Measurements from ENCODE around the gene MBTPS1.

Gene MBTPS1

DNA sequence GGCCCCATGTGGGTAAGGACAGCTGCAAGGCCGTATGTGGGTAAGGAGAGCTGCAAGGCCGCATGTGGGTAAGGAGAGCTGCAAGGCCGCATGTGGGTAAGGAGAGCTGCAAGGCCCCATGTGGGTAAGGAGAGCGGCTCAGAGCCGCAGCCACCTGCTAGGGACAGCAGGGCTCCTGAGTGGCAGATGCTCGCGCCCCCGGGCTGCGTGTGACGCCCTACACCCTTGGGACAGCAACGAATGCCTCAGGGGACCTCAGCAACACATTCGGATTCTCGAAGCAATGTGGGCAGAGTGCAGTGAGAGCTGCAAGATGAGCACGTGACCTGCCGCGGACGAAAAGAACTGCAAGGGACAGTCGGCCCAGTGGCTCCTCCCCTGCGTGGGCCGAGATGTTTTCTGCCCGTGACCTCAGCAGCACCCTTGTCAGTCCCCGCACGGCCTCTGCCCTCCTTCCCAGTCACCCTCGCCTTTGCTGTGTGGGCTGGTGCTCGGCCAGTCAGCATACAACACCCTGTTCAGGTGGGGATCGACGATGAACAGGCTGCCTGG is 64.6 kb downstream of the MBTPS1 start (continued):
- TF ChIP-seq, protein P1, sequence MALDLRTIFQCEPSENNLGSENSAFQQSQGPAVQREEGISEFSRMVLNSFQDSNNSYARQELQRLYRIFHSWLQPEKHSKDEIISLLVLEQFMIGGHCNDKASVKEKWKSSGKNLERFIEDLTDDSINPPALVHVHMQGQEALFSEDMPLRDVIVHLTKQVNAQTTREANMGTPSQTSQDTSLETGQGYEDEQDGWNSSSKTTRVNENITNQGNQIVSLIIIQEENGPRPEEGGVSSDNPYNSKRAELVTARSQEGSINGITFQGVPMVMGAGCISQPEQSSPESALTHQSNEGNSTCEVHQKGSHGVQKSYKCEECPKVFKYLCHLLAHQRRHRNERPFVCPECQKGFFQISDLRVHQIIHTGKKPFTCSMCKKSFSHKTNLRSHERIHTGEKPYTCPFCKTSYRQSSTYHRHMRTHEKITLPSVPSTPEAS (tag by site-specific recombination; IDR thresholded peaks at IDR 0.05) = no peak
- TF ChIP-seq, protein P2, sequence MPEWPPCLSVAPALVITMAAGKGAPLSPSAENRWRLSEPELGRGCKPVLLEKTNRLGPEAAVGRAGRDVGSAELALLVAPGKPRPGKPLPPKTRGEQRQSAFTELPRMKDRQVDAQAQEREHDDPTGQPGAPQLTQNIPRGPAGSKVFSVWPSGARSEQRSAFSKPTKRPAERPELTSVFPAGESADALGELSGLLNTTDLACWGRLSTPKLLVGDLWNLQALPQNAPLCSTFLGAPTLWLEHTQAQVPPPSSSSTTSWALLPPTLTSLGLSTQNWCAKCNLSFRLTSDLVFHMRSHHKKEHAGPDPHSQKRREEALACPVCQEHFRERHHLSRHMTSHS (tag by site-specific recombination; IDR thresholded peaks at IDR 0.05) = no peak
- TF ChIP-seq SCRT2 (tag by site-specific recombination; IDR thresholded peaks at IDR 0.05) (no peak), ZNF133 (tag by site-specific recombination; IDR thresholded peaks at IDR 0.05) (no peak), ZXDB (tag by site-specific recombination; IDR thresholded peaks at IDR 0.05) (no peak), ZNF837 (tag by site-specific recombination; IDR thresholded peaks at IDR 0.05) (no peak)
- TF ChIP-seq, protein P3, sequence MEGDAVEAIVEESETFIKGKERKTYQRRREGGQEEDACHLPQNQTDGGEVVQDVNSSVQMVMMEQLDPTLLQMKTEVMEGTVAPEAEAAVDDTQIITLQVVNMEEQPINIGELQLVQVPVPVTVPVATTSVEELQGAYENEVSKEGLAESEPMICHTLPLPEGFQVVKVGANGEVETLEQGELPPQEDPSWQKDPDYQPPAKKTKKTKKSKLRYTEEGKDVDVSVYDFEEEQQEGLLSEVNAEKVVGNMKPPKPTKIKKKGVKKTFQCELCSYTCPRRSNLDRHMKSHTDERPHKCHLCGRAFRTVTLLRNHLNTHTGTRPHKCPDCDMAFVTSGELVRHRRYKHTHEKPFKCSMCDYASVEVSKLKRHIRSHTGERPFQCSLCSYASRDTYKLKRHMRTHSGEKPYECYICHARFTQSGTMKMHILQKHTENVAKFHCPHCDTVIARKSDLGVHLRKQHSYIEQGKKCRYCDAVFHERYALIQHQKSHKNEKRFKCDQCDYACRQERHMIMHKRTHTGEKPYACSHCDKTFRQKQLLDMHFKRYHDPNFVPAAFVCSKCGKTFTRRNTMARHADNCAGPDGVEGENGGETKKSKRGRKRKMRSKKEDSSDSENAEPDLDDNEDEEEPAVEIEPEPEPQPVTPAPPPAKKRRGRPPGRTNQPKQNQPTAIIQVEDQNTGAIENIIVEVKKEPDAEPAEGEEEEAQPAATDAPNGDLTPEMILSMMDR (tag by site-specific recombination; IDR thresholded peaks at IDR 0.05) = no peak
- TF ChIP-seq, protein P4, sequence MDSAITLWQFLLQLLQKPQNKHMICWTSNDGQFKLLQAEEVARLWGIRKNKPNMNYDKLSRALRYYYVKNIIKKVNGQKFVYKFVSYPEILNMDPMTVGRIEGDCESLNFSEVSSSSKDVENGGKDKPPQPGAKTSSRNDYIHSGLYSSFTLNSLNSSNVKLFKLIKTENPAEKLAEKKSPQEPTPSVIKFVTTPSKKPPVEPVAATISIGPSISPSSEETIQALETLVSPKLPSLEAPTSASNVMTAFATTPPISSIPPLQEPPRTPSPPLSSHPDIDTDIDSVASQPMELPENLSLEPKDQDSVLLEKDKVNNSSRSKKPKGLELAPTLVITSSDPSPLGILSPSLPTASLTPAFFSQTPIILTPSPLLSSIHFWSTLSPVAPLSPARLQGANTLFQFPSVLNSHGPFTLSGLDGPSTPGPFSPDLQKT (IDR thresholded peaks at IDR 0.05; ENCODE audit: borderline replicate concordance, low read depth, low read length) = no peak

DNA sequence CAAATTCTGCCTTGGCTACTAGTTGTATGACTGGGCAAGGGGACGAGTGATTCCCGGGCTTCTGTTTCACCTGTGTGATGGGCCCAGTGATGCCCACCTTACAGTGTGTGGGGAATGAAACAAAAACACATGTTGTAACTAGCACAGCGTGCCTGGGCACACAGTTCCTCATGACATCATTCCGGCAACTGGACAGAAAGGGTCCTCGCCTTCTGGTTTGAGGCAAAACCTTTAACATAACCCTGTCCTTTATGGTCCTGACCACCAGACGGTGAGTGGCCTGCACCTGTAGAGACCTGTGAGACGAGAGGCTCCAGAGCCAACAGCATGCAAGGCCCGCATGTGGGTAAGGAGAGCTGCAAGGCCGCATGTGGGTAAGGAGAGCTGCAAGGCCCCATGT is 66.4 kb downstream of the MBTPS1 start:
- no peak overlapping the region for H3K4me3 ChIP-seq (ENCODE audit: low read depth, low read length)
- ChIA-PET POLR2A (no interaction called here), CTCF (interaction anchor here (0.6 to 1.0 kb wide), 3 partner anchors 13 to 94 kb away, joined by 3 read pairs; no protein-coding TSS in a partner anchor)
- H3K36me3 ChIP-seq (ENCODE audit: control insufficient read depth in 2 of 2, insufficient read depth in 1 of 2, low read length in 2 of 2) = peaks cover 0 to 51% of the 10 kb centered on the region in 2 experiments; a peak in 1 of 3 replicates
- no peaks in the 10 kb centered on the region for H3K4me1 ChIP-seq (ENCODE audit: control insufficient read depth, insufficient read depth, low read length)
- TF ChIP-seq, protein P5, sequence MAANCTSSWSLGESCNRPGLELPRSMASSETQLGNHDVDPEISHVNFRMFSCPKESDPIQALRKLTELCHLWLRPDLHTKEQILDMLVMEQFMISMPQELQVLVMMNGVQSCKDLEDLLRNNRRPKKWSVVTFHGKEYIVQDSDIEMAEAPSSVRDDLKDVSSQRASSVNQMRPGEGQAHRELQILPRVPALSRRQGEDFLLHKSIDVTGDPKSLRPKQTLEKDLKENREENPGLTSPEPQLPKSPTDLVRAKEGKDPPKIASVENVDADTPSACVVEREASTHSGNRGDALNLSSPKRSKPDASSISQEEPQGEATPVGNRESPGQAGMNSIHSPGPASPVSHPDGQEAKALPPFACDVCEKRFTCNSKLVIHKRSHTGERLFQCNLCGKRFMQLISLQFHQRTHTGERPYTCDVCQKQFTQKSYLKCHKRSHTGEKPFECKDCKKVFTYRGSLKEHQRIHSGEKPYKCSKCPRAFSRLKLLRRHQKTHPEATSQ (tag by site-specific recombination; IDR thresholded peaks at IDR 0.05) = no peak
- no peak for TF ChIP-seq ZFP69B (tag by site-specific recombination; IDR thresholded peaks at IDR 0.05)
- TF ChIP-seq ZNF561 (tag by site-specific recombination; IDR thresholded peaks at IDR 0.05; ENCODE audit: borderline replicate concordance) = no peak
- TF ChIP-seq HOXC10 (CRISPR knock-in tag; IDR thresholded peaks at IDR 0.05) = no peak
- no peak for TF ChIP-seq ZNF214 (tag by site-specific recombination; IDR thresholded peaks at IDR 0.05; ENCODE audit: borderline replicate concordance)
- TF ChIP-seq ZNF707 (tag by site-specific recombination; IDR thresholded peaks at IDR 0.05) = no peak
- TF ChIP-seq ZNF292 (tag by site-specific recombination; IDR thresholded peaks at IDR 0.05; ENCODE audit: borderline replicate concordance, low read depth) = no peak
- TF ChIP-seq, protein P6, sequence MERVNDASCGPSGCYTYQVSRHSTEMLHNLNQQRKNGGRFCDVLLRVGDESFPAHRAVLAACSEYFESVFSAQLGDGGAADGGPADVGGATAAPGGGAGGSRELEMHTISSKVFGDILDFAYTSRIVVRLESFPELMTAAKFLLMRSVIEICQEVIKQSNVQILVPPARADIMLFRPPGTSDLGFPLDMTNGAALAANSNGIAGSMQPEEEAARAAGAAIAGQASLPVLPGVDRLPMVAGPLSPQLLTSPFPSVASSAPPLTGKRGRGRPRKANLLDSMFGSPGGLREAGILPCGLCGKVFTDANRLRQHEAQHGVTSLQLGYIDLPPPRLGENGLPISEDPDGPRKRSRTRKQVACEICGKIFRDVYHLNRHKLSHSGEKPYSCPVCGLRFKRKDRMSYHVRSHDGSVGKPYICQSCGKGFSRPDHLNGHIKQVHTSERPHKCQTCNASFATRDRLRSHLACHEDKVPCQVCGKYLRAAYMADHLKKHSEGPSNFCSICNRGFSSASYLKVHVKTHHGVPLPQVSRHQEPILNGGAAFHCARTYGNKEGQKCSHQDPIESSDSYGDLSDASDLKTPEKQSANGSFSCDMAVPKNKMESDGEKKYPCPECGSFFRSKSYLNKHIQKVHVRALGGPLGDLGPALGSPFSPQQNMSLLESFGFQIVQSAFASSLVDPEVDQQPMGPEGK (tag by site-specific recombination; IDR thresholded peaks at IDR 0.05) = no peak
- no peak for TF ChIP-seq YY2 (tag by site-specific recombination; IDR thresholded peaks at IDR 0.05)
- TF ChIP-seq, protein P7, sequence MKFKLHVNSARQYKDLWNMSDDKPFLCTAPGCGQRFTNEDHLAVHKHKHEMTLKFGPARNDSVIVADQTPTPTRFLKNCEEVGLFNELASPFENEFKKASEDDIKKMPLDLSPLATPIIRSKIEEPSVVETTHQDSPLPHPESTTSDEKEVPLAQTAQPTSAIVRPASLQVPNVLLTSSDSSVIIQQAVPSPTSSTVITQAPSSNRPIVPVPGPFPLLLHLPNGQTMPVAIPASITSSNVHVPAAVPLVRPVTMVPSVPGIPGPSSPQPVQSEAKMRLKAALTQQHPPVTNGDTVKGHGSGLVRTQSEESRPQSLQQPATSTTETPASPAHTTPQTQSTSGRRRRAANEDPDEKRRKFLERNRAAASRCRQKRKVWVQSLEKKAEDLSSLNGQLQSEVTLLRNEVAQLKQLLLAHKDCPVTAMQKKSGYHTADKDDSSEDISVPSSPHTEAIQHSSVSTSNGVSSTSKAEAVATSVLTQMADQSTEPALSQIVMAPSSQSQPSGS (tag by site-specific recombination; IDR thresholded peaks at IDR 0.05; ENCODE audit: low read depth) = no peak
- no peak for TF ChIP-seq BCL11B (tag by site-specific recombination; IDR thresholded peaks at IDR 0.05; ENCODE audit: low read depth)
- no peak for TF ChIP-seq KLF10 (tag by site-specific recombination; IDR thresholded peaks at IDR 0.05)
- TF ChIP-seq ZNF140 (tag by site-specific recombination; IDR thresholded peaks at IDR 0.05) = no peak
- no peak for TF ChIP-seq GLIS2 (tag by site-specific recombination; IDR thresholded peaks at IDR 0.05)
- TF ChIP-seq, protein P8, sequence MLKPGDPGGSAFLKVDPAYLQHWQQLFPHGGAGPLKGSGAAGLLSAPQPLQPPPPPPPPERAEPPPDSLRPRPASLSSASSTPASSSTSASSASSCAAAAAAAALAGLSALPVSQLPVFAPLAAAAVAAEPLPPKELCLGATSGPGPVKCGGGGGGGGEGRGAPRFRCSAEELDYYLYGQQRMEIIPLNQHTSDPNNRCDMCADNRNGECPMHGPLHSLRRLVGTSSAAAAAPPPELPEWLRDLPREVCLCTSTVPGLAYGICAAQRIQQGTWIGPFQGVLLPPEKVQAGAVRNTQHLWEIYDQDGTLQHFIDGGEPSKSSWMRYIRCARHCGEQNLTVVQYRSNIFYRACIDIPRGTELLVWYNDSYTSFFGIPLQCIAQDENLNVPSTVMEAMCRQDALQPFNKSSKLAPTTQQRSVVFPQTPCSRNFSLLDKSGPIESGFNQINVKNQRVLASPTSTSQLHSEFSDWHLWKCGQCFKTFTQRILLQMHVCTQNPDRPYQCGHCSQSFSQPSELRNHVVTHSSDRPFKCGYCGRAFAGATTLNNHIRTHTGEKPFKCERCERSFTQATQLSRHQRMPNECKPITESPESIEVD (tag by site-specific recombination; IDR thresholded peaks at IDR 0.05) = no peak
- no peak for TF ChIP-seq ZSCAN30 (tag by site-specific recombination; IDR thresholded peaks at IDR 0.05)
- TF ChIP-seq ZNF529 (tag by site-specific recombination; IDR thresholded peaks at IDR 0.05; ENCODE audit: insufficient replicate concordance) = no peak
- TF ChIP-seq ZNF658 (tag by site-specific recombination; IDR thresholded peaks at IDR 0.05) = no peak
- no peaks in the 10 kb centered on the region for H3K9me3 ChIP-seq (ENCODE audit: control insufficient read depth, insufficient read depth, low read depth, low read length)
- H3K27ac ChIP-seq (ENCODE audit: extremely low read depth, low read depth, low read length) = no peak overlapping the region

Measured in HEK293 (cell line).